Osteoblast (primary cell): ENCODE results near the gene TRPM1. TPM values are rescaled to one million over a fixed set of nuclear protein-coding genes. Genes with fewer than 3 reads are reported as not detected.

ENCODE experiments used
- DNase-seq: peaks from one replicate; pipeline ENCODE4 v3.0.0; 2011; ENCODE audit warnings: low spot score, mixed read lengths; ENCODE audit not compliant: insufficient read length; ENCODE audit errors: missing footprints
- H2AFZ ChIP-seq: 2 replicates; pipeline ENCODE4 v1.6.0; 2011; ENCODE audit warnings: mild to moderate bottlenecking, low read length
- H3K27ac ChIP-seq: 2 replicates; pipeline ENCODE4 v1.5.1; 2011; ENCODE audit warnings: mild to moderate bottlenecking, low read depth, low read length, moderate library complexity
- H3K27me3 ChIP-seq: 2 replicates; pipeline ENCODE4 v1.6.0; 2012; ENCODE audit warnings: mild to moderate bottlenecking, control low read depth, inconsistent platforms, low read length, moderate library complexity; ENCODE audit not compliant: insufficient read depth
- H3K36me3 ChIP-seq: 2 replicates; pipeline ENCODE4 v1.5.1; 2011; ENCODE audit warnings: mild to moderate bottlenecking, low read length, control low read depth, moderate library complexity; ENCODE audit not compliant: insufficient read depth
- H3K4me1 ChIP-seq: 2 replicates; pipeline ENCODE4 v1.5.1; 2011; ENCODE audit warnings: mild to moderate bottlenecking, low read length, control low read depth, moderate library complexity; ENCODE audit not compliant: insufficient read depth
- H3K4me2 ChIP-seq: 2 replicates; pipeline ENCODE4 v1.6.0; 2011; ENCODE audit warnings: mild to moderate bottlenecking, low read length; ENCODE audit not compliant: insufficient read depth
- H3K4me3 ChIP-seq: fragments of 200-600 bp; sonication (generic); 3 replicates; pipeline ENCODE4 v1.5.1; 2012; ENCODE audit warnings: mild to moderate bottlenecking, low read length, inconsistent platforms; ENCODE audit not compliant: insufficient read depth
- H3K79me2 ChIP-seq: 2 replicates; pipeline ENCODE4 v1.6.0; 2012; ENCODE audit warnings: mild to moderate bottlenecking, low read length, control low read depth, inconsistent platforms; ENCODE audit not compliant: insufficient read depth
- H3K9me3 ChIP-seq: 2 replicates; pipeline ENCODE4 v1.5.1; 2011; ENCODE audit warnings: low read depth, low read length, control low read depth
- H4K20me1 ChIP-seq: 2 replicates; pipeline ENCODE4 v1.6.0; 2012; ENCODE audit warnings: mild to moderate bottlenecking, low read length, control low read depth; ENCODE audit not compliant: insufficient read depth
- total RNA-seq: library from RNA; depleted of rRNA; stranded (reverse); fragments of >200 nt; gene quantifications from 2 replicates; pipeline ENCODE4 v1.2.3, GENCODE V29; 2012
- TF ChIP-seq, protein P1 (sequence below): IDR thresholded peaks from 2 replicates; pipeline ENCODE4 v1.5.1; 2011; ENCODE audit warnings: mild to moderate bottlenecking, low read depth, low read length, moderate library complexity; ENCODE audit errors: extremely low read depth

Gene TRPM1
- total RNA-seq, 1 donor = under 0.01 TPM

DNA sequence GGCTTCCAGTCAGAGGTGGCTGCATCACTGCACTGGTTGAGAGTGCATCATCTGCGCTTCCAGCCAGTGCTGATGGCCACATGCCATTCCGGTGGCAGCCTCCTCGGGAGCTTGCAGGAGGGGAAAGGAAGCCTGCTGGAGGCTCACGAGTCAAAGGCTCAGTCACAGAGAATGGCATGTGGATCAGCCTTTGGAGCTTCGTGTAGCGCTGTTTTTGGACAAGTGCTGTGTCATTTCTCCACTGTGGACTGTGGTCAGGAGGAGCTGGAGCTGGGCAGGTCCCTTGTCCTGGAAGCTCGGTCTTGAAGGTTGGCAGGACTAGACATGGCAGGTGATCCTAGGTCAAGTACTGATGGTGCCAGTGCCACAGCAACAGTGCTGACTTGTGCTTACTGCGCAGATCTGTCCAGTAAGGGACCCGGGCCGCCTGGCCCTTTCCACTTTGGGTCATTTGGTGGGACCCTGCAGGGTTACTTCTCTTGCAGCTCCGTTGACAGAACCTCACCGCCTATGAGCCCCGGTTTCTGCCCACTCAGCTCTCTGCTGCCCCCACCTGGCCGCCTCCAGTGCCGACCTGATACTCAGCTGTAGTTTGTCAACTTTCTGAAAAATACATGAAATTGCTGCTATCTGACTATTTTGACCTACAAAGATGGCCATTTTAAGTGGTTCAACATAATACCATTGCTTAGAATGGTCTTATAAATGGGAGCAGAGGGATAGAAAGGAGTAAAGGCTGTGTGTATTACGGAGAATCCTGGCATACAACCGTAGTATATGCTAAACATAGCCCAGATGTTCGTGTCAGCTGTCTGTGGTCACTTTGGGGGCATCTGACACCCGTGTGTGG is 27.6 kb upstream of the TRPM1 start:
- no peaks in the 10 kb centered on the region for H3K36me3 ChIP-seq
- no peaks in the 10 kb centered on the region for H3K79me2 ChIP-seq
- H3K27ac ChIP-seq = no peak overlapping the region
- DNase-seq = peak; percentile 90
- H3K4me3 ChIP-seq = peak overlapping the region; percentile 35
- no peaks in the 10 kb centered on the region for H4K20me1 ChIP-seq
- peaks cover 3% of the 10 kb centered on the region for H3K4me1 ChIP-seq
- H3K27me3 ChIP-seq = peaks cover 15% of the 10 kb centered on the region
- H3K9me3 ChIP-seq = no peaks in the 10 kb centered on the region
- TF ChIP-seq, protein P1, sequence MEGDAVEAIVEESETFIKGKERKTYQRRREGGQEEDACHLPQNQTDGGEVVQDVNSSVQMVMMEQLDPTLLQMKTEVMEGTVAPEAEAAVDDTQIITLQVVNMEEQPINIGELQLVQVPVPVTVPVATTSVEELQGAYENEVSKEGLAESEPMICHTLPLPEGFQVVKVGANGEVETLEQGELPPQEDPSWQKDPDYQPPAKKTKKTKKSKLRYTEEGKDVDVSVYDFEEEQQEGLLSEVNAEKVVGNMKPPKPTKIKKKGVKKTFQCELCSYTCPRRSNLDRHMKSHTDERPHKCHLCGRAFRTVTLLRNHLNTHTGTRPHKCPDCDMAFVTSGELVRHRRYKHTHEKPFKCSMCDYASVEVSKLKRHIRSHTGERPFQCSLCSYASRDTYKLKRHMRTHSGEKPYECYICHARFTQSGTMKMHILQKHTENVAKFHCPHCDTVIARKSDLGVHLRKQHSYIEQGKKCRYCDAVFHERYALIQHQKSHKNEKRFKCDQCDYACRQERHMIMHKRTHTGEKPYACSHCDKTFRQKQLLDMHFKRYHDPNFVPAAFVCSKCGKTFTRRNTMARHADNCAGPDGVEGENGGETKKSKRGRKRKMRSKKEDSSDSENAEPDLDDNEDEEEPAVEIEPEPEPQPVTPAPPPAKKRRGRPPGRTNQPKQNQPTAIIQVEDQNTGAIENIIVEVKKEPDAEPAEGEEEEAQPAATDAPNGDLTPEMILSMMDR = peak; percentile 98
- peak overlapping the region; percentile 67 for H3K4me2 ChIP-seq
- H2AFZ ChIP-seq = peak overlapping the region; percentile 16

DNA sequence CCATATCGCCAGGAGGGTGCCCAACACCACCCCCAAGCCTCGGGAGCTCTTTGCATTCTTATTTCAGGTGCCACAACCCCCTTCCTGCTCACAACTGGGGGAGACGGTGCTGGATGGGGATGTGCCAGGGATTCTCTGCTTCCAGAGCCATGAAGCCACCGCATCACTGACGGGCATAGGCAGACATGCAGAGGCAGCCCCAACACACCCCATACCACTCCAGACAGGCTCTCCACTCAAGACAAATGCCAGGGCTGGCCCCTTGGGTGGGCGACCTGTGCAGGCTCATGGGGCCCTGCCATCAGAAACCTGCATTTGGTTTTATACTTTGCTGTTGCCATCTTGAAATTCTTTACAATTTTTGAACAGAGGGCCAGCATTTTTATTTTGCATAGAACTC is 27.0 kb upstream of the TRPM1 start:
- Histone ChIP-seq H4K20me1 (no peaks in the 10 kb centered on the region), H3K4me3 (no peak overlapping the region), H3K4me1 (peaks cover 3% of the 10 kb centered on the region), H3K27me3 (peaks cover 14% of the 10 kb centered on the region), H3K79me2 (no peaks in the 10 kb centered on the region), H3K4me2 (no peak overlapping the region), H2AFZ (no peak overlapping the region), H3K27ac (no peak overlapping the region), H3K36me3 (no peaks in the 10 kb centered on the region), H3K9me3 (no peaks in the 10 kb centered on the region)
- DNase-seq = no peak
- TF ChIP-seq, protein P1 = no peak

DNA sequence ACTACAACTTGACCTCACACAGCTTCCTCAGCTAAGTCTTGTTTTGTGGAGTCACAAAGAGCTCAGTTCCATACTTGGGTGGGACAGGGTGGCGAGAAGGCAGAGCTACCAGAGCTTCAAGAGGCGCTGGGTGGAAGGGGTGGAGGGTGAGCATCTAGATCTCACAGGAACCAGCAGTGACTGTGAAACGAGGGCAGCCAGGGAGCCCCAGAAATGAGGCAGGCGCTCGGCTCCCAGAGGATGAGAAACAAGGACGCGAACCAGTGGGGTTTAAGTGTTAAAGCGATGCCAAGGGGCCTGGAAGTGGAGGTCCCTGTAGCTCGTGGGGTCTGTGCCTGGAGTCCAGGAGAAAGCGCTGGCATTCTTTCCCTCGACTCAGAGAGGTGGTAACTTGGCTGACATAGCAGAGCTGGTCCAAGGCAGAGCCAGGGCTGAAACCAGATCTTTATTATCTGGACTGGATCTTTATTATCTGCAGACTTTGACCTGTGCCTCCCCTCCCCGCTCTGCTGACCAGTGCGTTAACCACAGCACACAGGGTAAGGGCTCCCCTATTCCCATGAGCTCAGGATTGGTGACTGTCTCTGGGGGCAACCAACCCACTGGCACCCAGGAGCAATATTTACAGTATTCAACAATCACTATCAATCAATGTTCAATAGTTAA is 26.2 kb upstream of the TRPM1 start:
- Histone ChIP-seq H3K27ac (no peak overlapping the region), H4K20me1 (no peaks in the 10 kb centered on the region), H2AFZ (no peak overlapping the region), H3K9me3 (no peaks in the 10 kb centered on the region), H3K4me3 (no peak overlapping the region), H3K4me2 (no peak overlapping the region), H3K36me3 (no peaks in the 10 kb centered on the region), H3K4me1 (peaks cover 3% of the 10 kb centered on the region), H3K79me2 (no peaks in the 10 kb centered on the region), H3K27me3 (peaks cover 14% of the 10 kb centered on the region)
- TF ChIP-seq, protein P1 = no peak
- no peak for DNase-seq

DNA sequence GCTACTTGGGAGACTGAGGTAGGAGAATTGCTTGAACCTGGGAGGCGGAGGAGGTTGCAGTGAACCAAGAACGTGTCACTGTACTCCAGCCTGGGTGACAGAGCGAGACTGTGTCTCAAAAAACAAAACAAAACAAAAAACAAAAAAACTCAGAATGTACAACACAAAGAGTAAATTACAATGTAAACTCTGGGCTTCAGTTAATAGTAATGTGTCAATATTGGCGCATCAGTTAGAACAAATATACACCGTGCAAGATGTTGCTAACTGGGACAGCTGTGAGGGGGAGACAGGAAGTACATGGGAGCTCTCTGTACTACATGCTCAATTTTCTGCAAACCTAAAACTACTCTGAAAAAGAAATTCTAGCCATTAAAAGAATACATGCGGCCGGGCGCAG is 23.5 kb upstream of the TRPM1 start:
- H3K27ac ChIP-seq = no peak overlapping the region
- TF ChIP-seq, protein P1 = no peak
- H3K4me1 ChIP-seq = peaks cover 3% of the 10 kb centered on the region
- peaks cover 14% of the 10 kb centered on the region for H3K27me3 ChIP-seq
- no peaks in the 10 kb centered on the region for H3K9me3 ChIP-seq
- no peak overlapping the region for H3K4me3 ChIP-seq
- H3K36me3 ChIP-seq = no peaks in the 10 kb centered on the region
- no peak overlapping the region for H2AFZ ChIP-seq
- no peaks in the 10 kb centered on the region for H3K79me2 ChIP-seq
- H4K20me1 ChIP-seq = no peaks in the 10 kb centered on the region
- no peak for DNase-seq
- no peak overlapping the region for H3K4me2 ChIP-seq
